Memory B cell (primary cell): ENCODE measurements around the gene OPA3.

ENCODE experiments used
- ATAC-seq: fragments of 150-1000 bp; cut with Tn5 transposase; 2 replicates; pipeline ENCODE4 v1.10.0; 2021; ENCODE audit warnings: low read depth, mild to moderate bottlenecking, moderate library complexity
- DNase-seq, 2 donors: peaks; one replicate each; pipeline ENCODE4 v3.0.0; 2022; ENCODE audit warnings: low spot score in 2 of 2
- H3K27ac Mint-ChIP-seq: one replicate; pipeline ENCODE4 v1.8.0; 2022; ENCODE audit warnings: mild to moderate bottlenecking, moderate library complexity, mixed read lengths
- H3K27me3 Mint-ChIP-seq: one replicate; pipeline ENCODE4 v1.8.0; 2022; ENCODE audit warnings: mixed read lengths
- H3K36me3 Mint-ChIP-seq: one replicate; pipeline ENCODE4 v1.8.0; 2022; ENCODE audit warnings: mild to moderate bottlenecking, mixed read lengths
- H3K4me1 Mint-ChIP-seq: one replicate; pipeline ENCODE4 v1.8.0; 2022; ENCODE audit warnings: mixed read lengths
- H3K4me3 Mint-ChIP-seq: one replicate; pipeline ENCODE4 v1.8.0; 2022; ENCODE audit warnings: mild to moderate bottlenecking, moderate library complexity, mixed read lengths
- H3K9me3 Mint-ChIP-seq: one replicate; pipeline ENCODE4 v1.8.0; 2022; ENCODE audit warnings: mixed read lengths

Gene OPA3

GRCh38 chr19:45492627-45493470, 91.8 kb downstream of the OPA3 start:
- peak overlapping the region; percentile 66 for H3K4me3 Mint-ChIP-seq
- peaks cover 21% of the 10 kb centered on the region for H3K4me1 Mint-ChIP-seq
- DNase-seq (no peak), ATAC-seq (no peak)
- no peaks in the 10 kb centered on the region for H3K9me3 Mint-ChIP-seq
- H3K36me3 Mint-ChIP-seq = no peaks in the 10 kb centered on the region
- H3K27me3 Mint-ChIP-seq = peaks cover 6% of the 10 kb centered on the region
- no peak overlapping the region for H3K27ac Mint-ChIP-seq

DNA sequence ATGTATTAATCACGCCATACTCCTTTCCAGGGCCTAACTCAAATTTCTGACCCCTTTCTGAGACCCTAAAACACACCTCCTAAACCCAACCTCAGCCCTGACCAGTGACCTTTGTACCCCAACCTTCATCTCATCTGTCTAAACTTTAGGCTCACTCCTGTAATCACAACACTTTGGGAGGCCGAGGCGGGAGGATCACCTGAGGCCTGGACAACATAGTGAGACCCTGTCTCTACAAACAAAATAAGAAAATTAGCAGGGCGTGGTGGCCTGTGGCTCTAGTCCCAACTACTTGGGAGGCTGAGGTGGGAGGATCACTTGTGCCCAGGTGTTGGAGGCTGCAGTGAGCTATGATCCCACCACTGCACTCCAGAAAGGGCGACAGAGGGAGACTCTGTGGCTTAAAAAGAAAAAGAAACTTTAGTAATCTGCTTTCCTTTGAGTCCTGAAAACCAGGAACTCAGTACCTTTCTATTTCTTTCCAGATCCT, 92.4 kb downstream of the OPA3 start:
- H3K9me3 Mint-ChIP-seq = no peaks in the 10 kb centered on the region
- H3K36me3 Mint-ChIP-seq = no peaks in the 10 kb centered on the region
- ATAC-seq = no peak
- no peak overlapping the region for H3K4me3 Mint-ChIP-seq
- no peak overlapping the region for H3K27ac Mint-ChIP-seq
- peaks cover 6% of the 10 kb centered on the region for H3K27me3 Mint-ChIP-seq
- no peak for DNase-seq
- H3K4me1 Mint-ChIP-seq = peaks cover 18% of the 10 kb centered on the region

GRCh38 chr19:45489216-45489855, 95.3 kb downstream of the OPA3 start:
- Mint-ChIP-seq H3K4me1 (peaks cover 13% of the 10 kb centered on the region), H3K27me3 (no peaks in the 10 kb centered on the region), H3K27ac (no peak overlapping the region)

DNA sequence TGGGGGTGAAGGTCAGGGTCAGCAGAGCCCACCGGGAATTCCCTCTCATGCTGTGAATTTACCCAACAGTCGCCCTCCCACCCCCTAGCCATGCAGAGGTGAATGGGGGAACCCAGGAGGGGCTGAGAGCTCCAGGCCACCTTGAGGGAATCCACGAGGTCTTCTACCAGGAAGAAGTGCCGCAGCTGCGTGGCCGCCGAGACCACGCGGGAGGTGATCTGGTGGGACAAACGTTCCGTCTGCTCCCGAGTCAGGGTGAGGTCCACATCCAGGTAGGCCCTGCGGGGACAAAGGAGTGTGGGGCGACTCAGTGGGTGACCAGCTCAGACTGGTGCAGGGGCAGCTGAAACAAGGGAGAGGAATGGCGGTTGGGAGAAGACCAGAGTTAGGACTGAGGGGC, 95.9 kb downstream of the OPA3 start:
- no peak overlapping the region for H3K4me3 Mint-ChIP-seq
- H3K36me3 Mint-ChIP-seq = no peaks in the 10 kb centered on the region
- no peak overlapping the region for H3K27ac Mint-ChIP-seq
- no peaks in the 10 kb centered on the region for H3K9me3 Mint-ChIP-seq
- H3K4me1 Mint-ChIP-seq = peaks cover 13% of the 10 kb centered on the region
- ATAC-seq (no peak), DNase-seq (no peak)
- H3K27me3 Mint-ChIP-seq = no peaks in the 10 kb centered on the region

More at GRCh38 chr19:45489216-45489855, 95.3 kb downstream of the OPA3 start:
- H3K36me3 Mint-ChIP-seq = no peaks in the 10 kb centered on the region
- H3K9me3 Mint-ChIP-seq = no peaks in the 10 kb centered on the region
- DNase-seq (no peak), ATAC-seq (no peak)
- no peak overlapping the region for H3K4me3 Mint-ChIP-seq

DNA sequence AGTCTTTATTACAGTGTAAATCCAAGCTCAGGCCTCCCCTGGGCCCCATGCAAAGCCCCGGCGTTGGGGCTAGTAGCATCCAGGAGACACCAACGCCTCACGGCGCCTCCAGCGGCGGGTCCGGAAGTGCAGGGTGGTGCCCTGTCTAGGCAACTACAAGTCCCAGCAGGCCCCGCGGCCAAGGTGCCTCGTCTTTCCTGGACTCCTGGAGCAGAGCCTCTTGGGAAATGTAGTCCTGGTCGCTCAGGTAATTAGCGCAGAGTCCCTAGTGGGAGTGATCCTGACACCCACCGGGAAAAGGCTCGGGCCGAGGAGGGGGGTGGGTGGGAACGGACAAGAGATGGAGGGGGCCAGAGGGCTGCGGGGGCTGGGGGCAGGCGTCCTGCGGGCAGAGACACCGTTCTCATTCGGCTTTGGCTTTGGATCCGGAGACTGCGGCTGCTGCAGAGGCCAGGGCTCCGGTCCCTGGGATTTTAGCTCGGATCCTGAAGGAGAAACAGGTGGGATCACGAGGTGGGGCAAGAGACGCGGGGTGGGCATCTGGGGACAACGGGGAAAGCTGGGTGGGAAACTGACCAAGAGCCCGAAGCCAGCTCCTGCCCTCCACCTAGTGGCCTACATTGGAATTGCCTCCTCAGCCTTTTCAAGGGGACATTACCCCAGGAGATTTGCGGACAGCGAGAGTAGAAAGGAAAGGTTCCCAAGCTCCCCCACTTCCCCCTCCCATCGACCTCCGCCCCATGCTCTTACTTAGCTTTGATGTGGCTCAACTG, 99.1 kb downstream of the OPA3 start:
- Mint-ChIP-seq H3K27ac (peak overlapping the region; percentile 60), H3K4me1 (peaks cover 7% of the 10 kb centered on the region), H3K27me3 (no peaks in the 10 kb centered on the region), H3K9me3 (no peaks in the 10 kb centered on the region), H3K36me3 (no peaks in the 10 kb centered on the region), H3K4me3 (peak overlapping the region; percentile 91)
- peak; percentile 96 to 99 for DNase-seq
- ATAC-seq = peak; percentile 96

DNA sequence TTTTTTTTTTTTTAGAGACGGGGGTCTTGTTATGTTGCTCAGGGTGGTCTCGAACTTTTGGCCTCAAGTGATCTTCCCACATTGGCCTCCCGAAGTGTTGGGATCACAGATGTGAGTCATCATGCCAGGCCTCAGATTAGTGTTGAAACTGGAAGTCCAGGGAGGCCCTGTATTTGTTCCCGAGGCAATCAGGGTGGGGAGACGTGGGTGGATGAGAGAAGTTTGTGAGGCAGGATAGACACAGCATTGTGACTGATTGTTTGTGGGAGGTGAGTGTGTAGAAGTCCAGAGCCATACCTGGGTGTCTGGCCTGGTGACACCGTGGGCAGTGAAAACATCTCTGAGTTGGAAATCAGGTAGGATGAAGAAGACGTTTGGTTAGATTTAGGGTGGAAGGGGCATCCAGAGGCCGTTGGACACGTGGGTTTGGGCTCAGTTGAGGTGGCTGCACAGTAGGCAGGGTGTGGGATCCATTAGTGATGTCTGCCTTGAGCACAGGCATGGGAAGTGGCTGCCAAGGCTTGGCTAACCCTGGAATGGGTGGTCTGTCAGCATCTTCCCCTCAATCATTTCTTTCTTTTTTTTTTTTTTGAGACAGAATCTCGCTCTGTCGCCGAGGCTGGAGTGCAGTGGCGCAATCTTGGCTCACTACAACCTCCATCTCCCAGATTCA, 100.2 kb downstream of the OPA3 start:
- no peak for ATAC-seq
- no peak for DNase-seq
- no peaks in the 10 kb centered on the region for H3K36me3 Mint-ChIP-seq
- no peak overlapping the region for H3K27ac Mint-ChIP-seq
- no peaks in the 10 kb centered on the region for H3K9me3 Mint-ChIP-seq
- peaks cover 9% of the 10 kb centered on the region for H3K4me1 Mint-ChIP-seq
- H3K4me3 Mint-ChIP-seq = no peak overlapping the region
- no peaks in the 10 kb centered on the region for H3K27me3 Mint-ChIP-seq

GRCh38 chr19:45483033-45483432, 101.6 kb downstream of the OPA3 start:
- no peak overlapping the region for H3K4me3 Mint-ChIP-seq
- no peaks in the 10 kb centered on the region for H3K27me3 Mint-ChIP-seq
- ATAC-seq (no peak), DNase-seq (no peak)
- H3K36me3 Mint-ChIP-seq = no peaks in the 10 kb centered on the region
- no peaks in the 10 kb centered on the region for H3K9me3 Mint-ChIP-seq
- H3K4me1 Mint-ChIP-seq = peaks cover 11% of the 10 kb centered on the region
- no peak overlapping the region for H3K27ac Mint-ChIP-seq

DNA sequence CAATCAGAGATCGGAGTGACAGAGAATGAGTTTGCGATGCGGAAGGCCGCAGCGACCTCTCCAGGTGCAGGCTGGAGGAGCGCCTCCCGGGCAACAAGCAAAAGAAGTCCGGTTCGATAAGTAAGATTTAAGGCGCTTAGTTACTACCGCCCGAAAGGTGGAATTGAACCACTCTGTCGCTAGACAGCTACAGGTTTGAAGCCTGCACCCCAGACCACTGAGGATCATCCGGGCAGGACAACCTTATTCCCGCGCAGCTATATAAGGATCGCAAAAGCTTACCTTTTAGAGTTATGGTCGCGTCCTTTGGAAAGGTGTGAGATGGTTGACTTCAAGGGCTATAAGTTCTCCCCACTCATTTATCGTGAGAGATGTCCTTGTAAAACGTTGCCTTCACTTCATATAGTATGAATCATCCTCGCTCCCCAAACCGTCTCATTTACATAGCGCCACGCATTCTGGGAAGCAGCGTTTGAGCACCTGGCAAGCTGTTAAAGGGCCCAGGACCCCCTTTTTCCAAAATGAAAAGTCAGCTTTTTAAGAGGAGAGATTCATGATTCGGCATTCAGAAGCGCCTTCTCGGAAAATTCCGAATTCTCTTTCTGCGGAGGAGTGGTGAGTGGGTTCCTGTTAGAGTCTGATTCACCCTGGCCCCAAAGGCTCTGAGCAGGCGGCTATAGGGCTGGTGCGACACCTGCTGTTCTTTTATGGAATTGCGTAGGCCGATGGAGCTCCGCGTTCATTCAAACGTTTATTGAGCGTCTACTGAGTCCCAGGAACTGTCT, 106.0 kb downstream of the OPA3 start:
- H3K4me3 Mint-ChIP-seq = peak overlapping the region; percentile 66
- DNase-seq (peak; percentile 93 to 95), ATAC-seq (peak; percentile 64)
- peak overlapping the region; percentile 96 for H3K27ac Mint-ChIP-seq
- no peaks in the 10 kb centered on the region for H3K27me3 Mint-ChIP-seq
- peaks cover 20% of the 10 kb centered on the region for H3K4me1 Mint-ChIP-seq
- H3K9me3 Mint-ChIP-seq = no peaks in the 10 kb centered on the region
- H3K36me3 Mint-ChIP-seq = no peaks in the 10 kb centered on the region

GRCh38 chr19:45477713-45478453, 106.7 kb downstream of the OPA3 start:
- DNase-seq = peak in 1 of 2 donors; percentile 42
- H3K4me3 Mint-ChIP-seq = peak overlapping the region; percentile 66
- H3K27ac Mint-ChIP-seq = peak overlapping the region; percentile 96
- H3K4me1 Mint-ChIP-seq = peaks cover 21% of the 10 kb centered on the region
- H3K36me3 Mint-ChIP-seq = peaks cover under 1% of the 10 kb centered on the region
- H3K9me3 Mint-ChIP-seq = no peaks in the 10 kb centered on the region
- ATAC-seq = no peak
- H3K27me3 Mint-ChIP-seq = peaks cover under 1% of the 10 kb centered on the region
